OCI-LY3 (cell line): ENCODE measurements around the gene PTPRN2.

Experiments
- H2AFZ ChIP-seq: fragments of 200-600, 300-600 bp; shearing (Covaris generic); 2 replicates; pipeline ENCODE4 v1.6.0; 2014; ENCODE audit warnings: antibody characterized with exemption, low read depth, low read length
- H3K27ac ChIP-seq: fragments of 200-600, 300-600 bp; sonication (generic); 2 replicates; pipeline ENCODE4 v1.5.1; 2014; ENCODE audit warnings: mild to moderate bottlenecking, low read length, moderate library complexity, mixed read lengths
- H3K27me3 ChIP-seq: fragments of 200-600, 300-600 bp; sonication (generic); 2 replicates; pipeline ENCODE4 v1.6.1; 2014; ENCODE audit warnings: low read depth, low read length, mixed read lengths
- H3K36me3 ChIP-seq: fragments of 200-600, 300-600 bp; sonication (generic); replicated peaks from 2 replicates; pipeline ENCODE3; 2014; ENCODE audit warnings: low read depth, low read length, mixed read lengths
- H3K4me1 ChIP-seq: fragments of 300-600, 200-600 bp; sonication (generic); 2 replicates; pipeline ENCODE4 v1.6.1; 2014; ENCODE audit warnings: low read length, mixed read lengths
- H3K4me2 ChIP-seq: fragments of 200-600, 300-600 bp; sonication (generic); 2 replicates; pipeline ENCODE4 v1.6.1; 2014; ENCODE audit warnings: low read length, mixed read lengths
- H3K4me3 ChIP-seq: fragments of 300-600, 200-600 bp; sonication (generic); 2 replicates; pipeline ENCODE4 v1.5.1; 2014; ENCODE audit warnings: antibody characterized with exemption, mild to moderate bottlenecking, low read length, moderate library complexity
- H3K79me2 ChIP-seq: fragments of 300-600, 200-600 bp; shearing (Covaris generic); 2 replicates; pipeline ENCODE4 v1.6.1; 2014; ENCODE audit warnings: mild to moderate bottlenecking, low read length, mixed read lengths
- H3K9ac ChIP-seq: fragments of 300-600, 200-600 bp; shearing (Covaris generic); 2 replicates; pipeline ENCODE4 v1.6.0; 2014; ENCODE audit warnings: mild to moderate bottlenecking, low read length, moderate library complexity
- H3K9me3 ChIP-seq: fragments of 200-600, 300-600 bp; shearing (Covaris generic); 2 replicates; pipeline ENCODE4 v1.6.1; 2014; ENCODE audit warnings: low read length, mixed read lengths; ENCODE audit not compliant: insufficient read depth
- H4K20me1 ChIP-seq: fragments of 200-600, 300-600 bp; sonication (generic); 2 replicates; pipeline ENCODE4 v1.6.1; 2016; ENCODE audit warnings: low read length, mixed read lengths; ENCODE audit not compliant: insufficient read depth
- EZH2phosphoT487 ChIP-seq: fragments of 200-600 bp; shearing (Covaris generic); IDR thresholded peaks from 2 replicates; pipeline ENCODE4 v1.6.1; 2018; ENCODE audit warnings: antibody characterized with exemption, mixed run types, low read depth
- TF ChIP-seq, protein P1 (sequence below): fragments of 200-600, 300-600 bp; sonication (generic); IDR thresholded peaks from 2 replicates; pipeline ENCODE4 v1.5.1; 2014; ENCODE audit warnings: antibody characterized with exemption, low read length, low read depth

The PTPRN2 gene

GRCh38 chr7:157641866-157642265, 945.8 kb downstream of the PTPRN2 start:
- Histone ChIP-seq H3K27me3 (no peaks in the 10 kb centered on the region), H3K4me2 (no peak overlapping the region), H3K79me2 (no peaks in the 10 kb centered on the region)

DNA sequence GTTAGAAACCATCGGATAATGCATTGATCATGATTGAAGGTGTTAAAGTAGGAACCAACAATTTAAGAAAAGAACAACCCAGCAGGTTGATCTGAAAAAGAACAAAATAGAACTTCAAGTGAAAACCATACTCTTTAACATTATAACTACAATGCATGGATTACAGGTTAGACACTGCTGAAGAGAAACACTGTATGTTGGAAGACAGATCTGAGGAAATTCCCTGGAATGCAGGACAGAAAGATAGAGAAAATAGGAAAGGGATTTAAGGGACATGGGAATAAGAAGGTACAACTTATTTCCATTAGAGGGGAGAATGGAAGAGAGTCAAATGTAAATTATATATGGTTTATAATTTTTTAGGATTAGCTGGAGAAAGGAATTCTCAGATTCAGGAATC, 947.5 kb downstream of the PTPRN2 start:
- Histone ChIP-seq H3K27ac (no peak overlapping the region), H3K4me1 (no peaks in the 10 kb centered on the region), H4K20me1 (no peaks in the 10 kb centered on the region), H3K79me2 (no peaks in the 10 kb centered on the region), H3K9ac (no peak overlapping the region), H3K9me3 (no peaks in the 10 kb centered on the region), H2AFZ (no peak overlapping the region), H3K36me3 (no peaks in the 10 kb centered on the region), H3K4me2 (no peak overlapping the region), H3K27me3 (no peaks in the 10 kb centered on the region), H3K4me3 (no peak overlapping the region)
- TF ChIP-seq, protein P1, sequence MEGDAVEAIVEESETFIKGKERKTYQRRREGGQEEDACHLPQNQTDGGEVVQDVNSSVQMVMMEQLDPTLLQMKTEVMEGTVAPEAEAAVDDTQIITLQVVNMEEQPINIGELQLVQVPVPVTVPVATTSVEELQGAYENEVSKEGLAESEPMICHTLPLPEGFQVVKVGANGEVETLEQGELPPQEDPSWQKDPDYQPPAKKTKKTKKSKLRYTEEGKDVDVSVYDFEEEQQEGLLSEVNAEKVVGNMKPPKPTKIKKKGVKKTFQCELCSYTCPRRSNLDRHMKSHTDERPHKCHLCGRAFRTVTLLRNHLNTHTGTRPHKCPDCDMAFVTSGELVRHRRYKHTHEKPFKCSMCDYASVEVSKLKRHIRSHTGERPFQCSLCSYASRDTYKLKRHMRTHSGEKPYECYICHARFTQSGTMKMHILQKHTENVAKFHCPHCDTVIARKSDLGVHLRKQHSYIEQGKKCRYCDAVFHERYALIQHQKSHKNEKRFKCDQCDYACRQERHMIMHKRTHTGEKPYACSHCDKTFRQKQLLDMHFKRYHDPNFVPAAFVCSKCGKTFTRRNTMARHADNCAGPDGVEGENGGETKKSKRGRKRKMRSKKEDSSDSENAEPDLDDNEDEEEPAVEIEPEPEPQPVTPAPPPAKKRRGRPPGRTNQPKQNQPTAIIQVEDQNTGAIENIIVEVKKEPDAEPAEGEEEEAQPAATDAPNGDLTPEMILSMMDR = no peak
- no peak for TF ChIP-seq EZH2phosphoT487

More at GRCh38 chr7:157641866-157642265, 945.8 kb downstream of the PTPRN2 start:
- TF ChIP-seq EZH2phosphoT487 = no peak
- TF ChIP-seq, protein P1 = no peak
- Histone ChIP-seq H3K4me1 (no peaks in the 10 kb centered on the region), H2AFZ (no peak overlapping the region), H4K20me1 (no peaks in the 10 kb centered on the region), H3K9ac (no peak overlapping the region), H3K9me3 (no peaks in the 10 kb centered on the region), H3K4me3 (no peak overlapping the region), H3K27ac (no peak overlapping the region), H3K36me3 (no peaks in the 10 kb centered on the region)

GRCh38 chr7:157638563-157638962, 949.1 kb downstream of the PTPRN2 start:
- no peaks in the 10 kb centered on the region for H4K20me1 ChIP-seq
- H3K27me3 ChIP-seq = no peaks in the 10 kb centered on the region
- H3K9ac ChIP-seq = no peak overlapping the region
- no peaks in the 10 kb centered on the region for H3K79me2 ChIP-seq
- no peak overlapping the region for H3K4me2 ChIP-seq
- H3K9me3 ChIP-seq = no peaks in the 10 kb centered on the region
- no peak for TF ChIP-seq EZH2phosphoT487
- TF ChIP-seq, protein P1 = no peak
- no peaks in the 10 kb centered on the region for H3K4me1 ChIP-seq
- no peaks in the 10 kb centered on the region for H3K36me3 ChIP-seq
- H2AFZ ChIP-seq = no peak overlapping the region
- H3K27ac ChIP-seq = no peak overlapping the region
- no peak overlapping the region for H3K4me3 ChIP-seq

DNA sequence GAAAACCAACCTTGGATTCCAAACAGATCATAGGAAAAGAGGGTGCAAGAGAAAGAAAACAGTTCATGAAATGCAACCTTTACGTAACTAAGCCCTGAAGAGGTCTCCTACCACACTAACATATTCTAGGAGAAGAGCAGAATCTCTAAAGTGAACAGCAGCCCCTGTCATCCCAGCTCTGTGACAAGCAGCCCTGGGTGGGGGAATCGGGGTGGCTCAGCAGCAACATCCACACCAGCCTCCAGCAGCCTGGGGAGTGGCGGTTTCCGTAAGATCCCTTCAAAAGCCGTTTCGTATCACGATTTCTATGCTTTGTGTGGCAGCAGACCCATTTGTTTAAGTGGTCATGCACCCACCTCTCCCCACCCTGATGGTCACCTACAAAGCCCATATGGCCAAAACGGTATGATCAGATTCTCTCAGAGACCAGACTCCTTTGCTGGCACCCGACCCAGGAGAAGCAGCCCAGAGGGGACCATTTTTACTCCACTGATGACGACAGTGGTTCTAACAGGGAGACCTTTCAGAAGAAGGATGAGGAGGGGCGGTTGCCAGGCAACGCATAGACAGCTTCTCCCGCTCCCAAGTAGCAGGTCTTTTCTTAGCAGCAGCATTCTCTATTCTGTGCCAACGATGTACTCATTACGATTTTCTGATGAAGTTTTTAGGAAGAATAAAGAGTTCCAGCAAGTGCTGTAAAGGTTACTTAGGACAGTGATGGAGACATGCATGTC, 950.2 kb downstream of the PTPRN2 start:
- TF ChIP-seq EZH2phosphoT487 = no peak
- TF ChIP-seq, protein P1 = no peak
- no peaks in the 10 kb centered on the region for H3K9me3 ChIP-seq

More for the DNA sequence above, 950.2 kb downstream of the PTPRN2 start:
- no peak overlapping the region for H3K4me3 ChIP-seq
- no peaks in the 10 kb centered on the region for H3K79me2 ChIP-seq
- H3K4me1 ChIP-seq = no peaks in the 10 kb centered on the region
- H4K20me1 ChIP-seq = no peaks in the 10 kb centered on the region
- H3K27me3 ChIP-seq = no peaks in the 10 kb centered on the region
- H3K4me2 ChIP-seq = no peak overlapping the region
- no peak overlapping the region for H3K27ac ChIP-seq
- H3K36me3 ChIP-seq = no peaks in the 10 kb centered on the region
- no peak overlapping the region for H3K9ac ChIP-seq
- no peak overlapping the region for H2AFZ ChIP-seq
